Dedifferentiated amniotic fluid mesenchymal stem cell (primary cell): ENCODE results near the gene KIAA1191.

Source experiments
- DNase-seq: peaks from one replicate; pipeline ENCODE4 v3.0.0-alpha.2; 2016; ENCODE audit errors: extremely low spot score

KIAA1191 gene

DNA sequence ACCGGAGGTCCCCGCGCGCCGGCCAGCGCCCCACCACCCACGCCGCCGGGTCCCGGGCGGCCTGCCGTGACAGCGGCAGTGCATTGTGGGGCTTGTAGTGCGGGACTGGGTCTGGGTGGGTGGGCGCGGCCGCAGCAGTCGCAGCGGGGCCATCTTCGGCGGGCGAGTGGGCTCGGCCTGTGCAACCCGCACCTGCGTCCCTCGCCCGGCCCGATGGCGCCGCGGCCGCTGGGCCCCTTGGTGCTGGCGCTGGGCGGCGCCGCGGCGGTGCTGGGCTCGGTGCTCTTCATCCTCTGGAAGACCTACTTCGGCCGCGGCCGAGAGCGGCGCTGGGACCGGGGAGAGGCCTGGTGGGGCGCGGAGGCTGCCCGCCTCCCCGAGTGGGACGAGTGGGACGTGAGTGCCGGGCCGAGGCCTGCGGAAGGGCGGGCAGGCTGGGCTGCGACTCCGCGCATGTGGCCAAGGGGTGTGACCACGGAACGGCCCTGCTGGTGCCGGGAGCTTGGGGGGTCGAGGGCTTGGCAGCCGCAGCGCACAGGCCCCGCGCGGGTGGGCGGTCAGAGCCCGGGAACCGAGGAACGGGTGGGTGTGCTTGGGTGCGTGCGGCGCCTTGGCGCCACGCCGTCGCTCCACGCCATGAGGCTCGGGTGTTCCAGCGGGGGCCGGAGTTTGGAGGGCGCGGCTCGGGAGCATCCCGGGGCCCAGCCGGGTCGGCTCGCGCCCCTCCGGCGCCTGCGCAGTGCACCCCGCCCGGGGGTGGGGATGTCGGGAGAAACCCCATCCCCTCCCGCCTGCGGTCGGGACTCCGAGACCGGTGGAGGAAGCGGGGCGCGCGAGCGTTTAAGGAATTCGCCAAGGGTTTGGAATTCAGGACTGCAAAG, 4.0 kb upstream of the KIAA1191 start, which contains the start of gene ARL10:
Gene ARL10, plus strand, starts transcription at position 137 of the 881 bp plus-strand sequence. Its CDS starts 77 bp downstream, at position 214.
- peak; percentile 45 for DNase-seq

DNA sequence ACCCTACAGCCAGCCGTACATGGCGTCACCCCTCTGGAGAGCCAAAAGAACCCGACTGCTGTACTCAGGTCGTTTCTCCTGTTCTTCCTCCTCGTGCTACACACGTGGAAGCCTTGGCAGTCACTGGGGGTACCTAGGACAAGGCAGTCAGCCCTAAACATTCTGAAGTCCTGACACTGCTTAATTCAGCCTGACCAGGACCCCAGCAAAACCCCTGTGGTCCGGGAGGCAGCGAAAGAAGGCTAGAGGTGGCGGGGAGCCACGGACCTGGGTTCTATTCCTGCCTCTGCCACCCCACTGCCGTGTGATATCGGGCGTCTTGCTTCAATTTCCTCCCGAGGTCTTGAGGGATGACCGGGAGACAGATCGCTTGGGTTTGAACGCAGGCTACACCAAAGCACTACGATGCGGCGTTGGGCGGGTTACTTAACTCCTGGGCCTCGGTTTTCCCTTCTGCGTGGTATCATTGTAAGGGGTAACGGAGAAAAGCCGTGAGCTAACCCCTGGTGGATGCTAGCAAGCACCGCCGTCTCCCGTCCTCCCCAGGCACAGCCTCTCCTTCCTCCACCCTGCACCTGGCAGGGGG, 3.3 kb upstream of the KIAA1191 start:
- DNase-seq = no peak

DNA sequence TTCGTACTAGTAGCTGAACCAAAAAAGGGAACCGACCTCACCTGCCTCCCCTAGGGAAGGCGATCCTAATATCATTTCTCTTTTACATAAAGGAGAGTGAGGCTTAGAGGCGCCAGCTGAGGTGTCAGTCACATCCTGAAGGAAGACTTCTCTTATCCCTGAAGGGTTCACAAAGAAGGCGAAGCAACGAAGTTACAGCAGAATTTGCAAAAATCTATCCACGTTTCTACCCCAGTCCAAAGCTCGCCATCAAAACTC, 598 bp upstream of the KIAA1191 start:
- DNase-seq = no peak

- no peak for DNase-seq
Observed at GRCh38 chr5:176360894-176361436, 599 bp downstream of the KIAA1191 start.

DNA sequence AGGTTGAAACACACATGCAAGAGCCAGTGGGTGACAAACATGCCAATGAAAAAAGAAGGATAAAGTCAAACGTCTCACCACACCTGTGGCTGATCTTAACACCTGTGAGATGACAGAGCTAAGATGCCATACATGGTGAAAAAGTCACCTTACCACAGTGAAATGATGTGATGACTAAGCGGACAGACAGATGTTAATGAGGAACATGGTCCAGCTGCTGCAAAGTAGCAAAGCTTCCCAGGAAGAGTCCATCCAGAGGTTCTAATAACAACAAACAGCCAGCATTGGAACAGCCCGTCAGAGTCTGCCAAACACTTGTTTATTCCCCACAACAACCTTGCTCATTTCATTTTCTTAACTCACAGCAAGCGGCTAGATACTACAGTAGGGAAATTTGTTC, 1.9 kb downstream of the KIAA1191 start:
- DNase-seq = no peak

GRCh38 chr5:176356179-176356566, 5.4 kb downstream of the KIAA1191 start:
- no peak for DNase-seq

DNA sequence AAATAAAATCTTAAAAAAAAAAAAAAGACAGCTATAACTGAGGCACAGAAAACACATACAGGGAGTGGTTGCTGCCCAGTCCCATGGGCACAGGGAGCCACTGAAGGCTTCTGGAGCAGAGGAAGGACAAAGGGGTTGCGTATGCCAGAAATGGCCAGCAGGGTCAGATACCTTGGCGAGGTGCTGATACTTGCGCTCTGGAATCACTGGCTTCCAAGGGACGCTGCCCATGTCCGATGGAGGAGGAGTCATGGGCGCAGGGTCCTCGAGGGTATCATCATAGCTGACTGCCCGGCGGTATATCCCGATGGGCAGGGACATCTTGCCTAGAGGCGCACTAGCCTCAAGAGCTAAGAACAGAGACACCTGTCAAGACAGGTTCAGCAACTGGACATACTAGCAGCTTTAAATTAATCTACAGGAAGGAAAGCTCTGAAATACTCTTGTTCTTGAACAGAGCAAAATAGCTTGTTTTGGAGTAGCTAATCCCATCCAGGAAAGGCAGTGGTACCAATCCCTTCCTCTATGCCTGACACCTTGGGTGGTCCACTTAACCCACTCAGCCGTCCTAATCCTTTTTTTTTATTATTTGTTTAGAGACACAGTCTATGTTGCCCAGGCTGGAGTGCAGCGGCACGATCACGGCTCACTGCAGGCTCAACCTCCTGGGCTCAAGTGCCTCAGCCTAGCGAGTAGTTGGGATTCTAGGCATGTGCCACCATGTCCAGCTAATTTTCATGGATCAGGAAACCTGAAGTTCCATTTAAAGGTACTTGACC, 6.0 kb downstream of the KIAA1191 start:
- DNase-seq = no peak

DNA sequence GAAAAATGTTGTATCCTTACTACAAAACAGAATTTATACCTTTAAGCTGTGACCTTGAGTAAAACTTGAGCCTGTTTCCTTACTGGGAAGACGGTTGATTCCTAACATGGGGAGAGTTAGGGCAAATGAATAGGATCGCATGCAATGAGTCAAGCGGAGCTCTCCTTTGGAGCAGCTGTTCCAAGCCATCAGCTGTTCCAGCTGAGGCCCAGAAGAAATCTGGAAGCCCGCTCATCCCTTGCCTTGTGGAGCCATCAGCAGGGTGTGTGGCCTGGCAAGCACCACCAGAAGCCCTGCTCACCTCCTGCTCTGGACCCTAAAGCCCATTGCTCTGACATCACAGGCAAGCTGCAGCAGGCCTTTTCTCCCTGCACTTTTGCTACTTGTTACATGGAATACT, 8.0 kb downstream of the KIAA1191 start:
- no peak for DNase-seq

- no peak for DNase-seq
Observed at GRCh38 chr5:176352116-176352878, 9.3 kb downstream of the KIAA1191 start.

DNA sequence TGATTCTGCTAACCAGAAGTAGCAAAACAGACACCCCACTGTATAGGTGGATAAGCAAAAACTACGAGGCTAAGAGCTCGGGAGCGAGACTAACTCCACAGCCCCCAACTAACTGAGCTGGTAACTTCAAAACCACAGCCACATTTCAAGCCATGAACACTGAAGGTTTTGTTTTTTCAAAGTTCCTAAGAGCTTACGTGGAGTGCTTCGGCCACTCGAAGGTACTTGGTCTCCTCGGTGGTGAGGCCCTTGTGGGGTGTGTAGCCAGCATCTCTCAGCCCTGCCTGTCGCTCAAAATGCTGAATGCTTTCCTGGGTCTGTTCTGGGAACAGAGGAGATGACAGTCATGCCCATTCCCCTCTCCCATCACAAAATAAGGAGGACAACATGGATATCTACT, 11.1 kb downstream of the KIAA1191 start:
- no peak for DNase-seq

DNA sequence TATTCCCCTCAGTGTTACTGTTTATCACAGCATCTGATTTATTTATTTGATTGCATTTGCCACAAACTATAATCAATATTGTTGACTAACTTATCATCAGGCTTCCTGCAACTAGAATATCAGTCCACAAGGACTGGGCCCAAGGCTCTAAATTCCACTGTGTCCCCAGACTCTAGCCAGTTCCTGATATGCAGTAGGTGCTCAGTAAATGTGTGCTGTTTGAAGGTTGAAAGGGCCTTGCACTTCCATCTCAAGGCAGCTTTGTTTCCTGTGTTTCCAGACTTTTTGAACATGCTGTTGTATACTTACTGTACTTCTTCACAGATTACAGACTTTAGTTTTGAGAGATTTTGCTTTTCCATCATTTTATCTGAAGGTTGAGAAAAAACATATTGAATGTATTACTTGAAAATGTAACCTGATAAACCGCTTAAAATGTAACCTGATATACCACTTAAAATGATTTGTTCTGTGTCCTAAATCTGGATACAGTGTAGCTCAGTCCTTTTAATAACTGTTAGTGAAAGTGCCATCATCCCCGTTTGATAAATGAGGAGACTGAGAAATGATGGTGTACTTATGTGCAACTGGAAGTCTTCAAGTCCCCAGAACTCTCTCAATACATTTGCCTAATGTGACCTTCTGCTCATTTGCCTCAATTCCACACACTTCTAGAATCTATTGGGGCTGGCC, 18.7 kb downstream of the KIAA1191 start:
- DNase-seq = no peak

DNA sequence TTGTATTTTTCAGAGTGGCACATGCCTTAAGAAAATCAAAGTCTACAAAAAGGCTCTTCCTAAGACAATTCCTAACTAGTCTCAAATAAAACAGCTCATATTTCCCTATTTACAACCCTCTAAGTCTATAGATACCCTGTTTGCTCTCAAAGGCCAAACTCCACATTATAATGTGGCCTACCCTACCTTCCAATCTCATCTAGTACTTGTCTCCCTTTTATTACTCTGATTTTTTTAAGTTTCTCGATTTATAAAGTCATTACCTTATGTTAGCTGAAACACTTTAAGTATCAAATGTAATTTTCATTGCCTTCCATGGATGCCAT, 19.4 kb downstream of the KIAA1191 start:
- DNase-seq = no peak

DNA sequence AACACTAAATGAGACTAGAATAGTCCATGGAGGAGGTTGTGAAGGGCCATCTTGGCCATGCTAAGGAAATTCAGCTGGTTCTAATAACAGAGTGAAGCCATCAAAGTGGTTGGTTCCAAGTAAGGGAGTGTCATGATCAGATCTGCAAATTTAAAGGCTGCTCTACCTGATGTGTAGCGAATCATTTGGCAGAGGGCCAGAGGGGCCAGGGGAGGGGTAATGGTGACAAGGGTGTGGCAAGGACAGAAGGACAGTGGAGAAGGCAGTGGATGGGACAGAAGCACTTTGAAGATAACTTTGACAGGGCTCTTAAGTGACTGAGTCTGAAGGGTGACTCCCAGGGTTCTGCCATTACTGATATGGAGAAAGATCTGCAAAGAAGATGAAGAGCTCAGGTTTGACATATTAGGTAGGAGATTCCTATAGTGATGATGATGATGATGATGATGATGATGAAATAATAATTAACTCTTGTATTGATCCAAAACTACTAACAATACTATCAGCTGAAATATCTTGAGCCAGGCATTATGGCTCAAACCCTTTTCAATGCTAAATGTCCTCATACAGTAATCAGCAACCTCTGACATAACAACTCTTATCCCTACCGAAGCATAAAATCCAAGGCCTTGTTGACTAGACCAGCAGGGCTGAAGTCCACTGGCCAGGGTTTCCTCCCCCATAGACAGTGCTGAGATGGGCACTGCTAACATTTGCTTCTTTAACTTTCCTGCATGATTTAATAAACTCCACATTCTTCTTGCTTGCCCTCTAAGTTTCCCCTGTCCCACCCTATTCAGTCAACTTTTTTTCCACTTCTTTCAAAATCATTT, 20.0 kb downstream of the KIAA1191 start:
- no peak for DNase-seq

- no peak for DNase-seq
Observed at GRCh38 chr5:176339304-176339703, 22.3 kb downstream of the KIAA1191 start.

GRCh38 chr5:176337913-176338312, 23.7 kb downstream of the KIAA1191 start:
- no peak for DNase-seq

DNA sequence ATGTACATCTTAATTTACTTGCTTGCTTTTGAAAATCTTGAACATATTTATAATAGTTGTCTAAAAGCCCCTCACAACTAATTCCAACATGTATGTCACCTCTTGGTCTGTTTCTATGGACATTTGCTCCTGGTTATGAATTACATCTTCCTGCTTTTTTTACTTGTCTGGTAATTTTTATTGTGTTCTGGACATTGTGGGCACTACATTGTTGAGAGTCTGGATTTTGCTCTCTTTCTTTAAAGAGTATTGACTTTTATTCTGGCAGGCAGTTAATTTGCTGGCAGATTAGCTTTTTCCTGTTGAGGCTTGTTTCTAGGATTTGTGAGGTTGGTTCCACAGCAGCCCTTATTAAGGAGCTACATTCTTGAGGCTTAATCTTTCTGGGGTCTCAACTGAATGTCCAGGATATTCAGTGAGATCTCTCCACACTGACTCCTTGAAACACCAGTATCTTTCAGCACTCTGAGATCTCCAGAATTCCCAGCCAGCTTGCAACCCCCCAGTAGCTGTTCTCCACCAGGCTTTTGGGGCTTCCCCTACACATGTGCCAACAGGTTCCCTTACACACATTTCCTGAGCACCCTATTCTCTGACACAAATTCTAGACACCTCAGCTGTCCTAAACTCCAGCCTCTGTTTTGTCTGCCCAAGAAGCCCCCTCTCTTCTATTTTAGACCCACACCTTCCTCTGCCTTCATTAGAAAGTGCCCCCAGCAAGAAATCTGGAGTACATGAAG, 27.4 kb downstream of the KIAA1191 start:
- DNase-seq = no peak

- no peak for DNase-seq
Observed at GRCh38 chr5:176320577-176320976, 41.0 kb downstream of the KIAA1191 start.

DNA sequence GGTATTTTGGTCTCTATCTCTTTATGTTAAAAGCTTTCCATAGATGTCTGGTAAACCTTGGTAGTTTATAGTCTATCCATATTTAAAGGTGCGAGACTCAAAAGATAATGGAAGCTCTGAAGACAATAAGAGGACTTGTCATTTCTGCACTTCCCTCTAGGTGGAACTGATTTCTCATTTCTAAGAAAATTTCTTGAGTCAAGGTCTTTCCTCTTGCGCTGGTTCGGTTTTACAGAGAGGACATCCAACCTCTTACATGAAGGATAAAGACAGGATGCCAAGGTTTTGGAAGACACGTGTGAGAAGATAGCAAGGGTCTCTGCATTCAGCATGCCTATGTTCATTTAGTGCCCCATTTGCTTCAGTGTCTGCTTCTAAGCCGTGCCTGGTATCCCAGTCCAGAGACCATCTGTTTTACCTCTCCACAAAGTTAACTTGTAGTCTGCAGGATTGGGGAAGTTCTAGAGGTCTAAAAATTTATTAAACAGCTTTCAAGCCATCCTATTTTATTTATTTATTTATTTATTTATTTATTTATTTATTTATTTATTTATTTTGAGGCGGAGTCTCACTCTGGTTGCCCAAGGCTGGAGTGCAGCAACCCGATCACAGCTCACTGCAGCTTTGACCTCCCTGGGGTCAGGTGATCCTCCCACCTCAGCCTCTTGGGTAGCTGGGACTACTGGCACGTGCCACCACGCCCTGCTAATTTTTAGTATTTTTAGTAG, 41.6 kb downstream of the KIAA1191 start:
- DNase-seq = no peak
